ENCODE measurements around the gene SNX5.

Gene SNX5

GRCh38 chr20:17940224-17940971, 28.2 kb downstream of the SNX5 start:
- no peak for DNase-seq (ENCODE audit: low read depth)

DNA sequence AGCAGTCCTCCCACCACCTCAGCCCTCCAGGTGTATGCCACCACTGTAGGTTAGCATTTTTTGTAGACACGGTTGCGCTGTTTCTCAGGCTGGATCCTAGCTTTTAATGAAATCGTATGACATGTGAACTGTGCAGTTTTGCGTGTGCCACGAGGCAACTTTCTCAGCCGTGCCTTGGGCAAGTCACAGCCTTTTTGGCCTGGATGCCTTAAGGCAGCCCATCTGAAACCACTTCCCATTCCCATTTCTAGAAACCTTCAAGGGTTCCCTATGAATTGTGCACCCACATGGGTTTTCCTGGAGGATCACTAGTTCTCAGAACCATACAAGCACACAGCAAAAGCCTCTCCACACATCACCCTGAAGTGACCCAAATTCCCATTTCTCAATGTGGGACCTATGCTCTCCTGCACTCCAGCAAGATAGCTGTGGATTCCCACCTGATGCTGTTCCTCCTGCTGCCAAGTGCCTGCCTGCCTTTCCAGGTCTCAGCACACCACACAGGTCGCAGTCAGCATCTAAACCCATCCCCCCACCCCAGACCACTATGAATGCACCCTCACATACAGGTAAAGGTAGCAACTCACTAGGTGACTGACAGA, 28.9 kb downstream of the SNX5 start:
- DNase-seq (ENCODE audit: low read depth): no peak

DNA sequence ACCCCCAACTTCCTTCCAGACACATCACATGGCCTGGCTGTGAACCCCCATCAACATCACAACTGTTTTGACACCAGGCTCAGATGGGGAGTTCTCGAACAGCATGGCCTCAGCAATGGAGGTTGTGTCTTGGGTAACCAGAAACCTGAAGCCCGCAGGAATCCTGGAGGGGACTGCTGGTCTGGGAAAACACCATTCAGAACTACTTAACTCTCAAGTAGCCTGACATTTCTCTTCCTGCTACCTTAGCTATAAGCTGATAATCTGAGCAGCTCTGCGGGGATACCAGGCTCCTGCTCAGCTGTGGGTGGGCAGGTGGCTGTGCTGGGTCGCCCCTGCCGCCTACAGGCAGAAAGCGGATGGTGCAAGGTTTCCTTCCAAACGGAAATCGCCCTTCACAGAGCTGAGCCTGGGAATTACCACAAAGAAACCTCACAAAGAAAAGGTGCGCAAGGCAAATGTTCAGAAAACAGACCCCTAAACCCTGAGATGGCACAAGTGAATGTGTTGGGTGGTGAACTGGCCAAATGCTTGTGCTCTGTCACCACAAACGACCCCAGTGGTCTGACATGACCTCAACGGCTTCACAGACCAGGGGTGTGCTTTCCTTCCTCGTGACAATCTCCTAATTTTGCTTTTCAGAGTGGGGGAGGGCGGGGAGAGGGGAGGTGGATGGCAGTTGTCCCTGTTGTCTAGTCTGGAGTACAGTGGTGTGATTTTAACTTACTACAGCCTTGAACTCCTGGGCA, 29.5 kb downstream of the SNX5 start:
- DNase-seq (ENCODE audit: low read depth): peak; percentile 24

- DNase-seq (ENCODE audit: low read depth): no peak
Measured at GRCh38 chr20:17936761-17937732, 31.5 kb downstream of the SNX5 start.

GRCh38 chr20:17936286-17936760, 32.3 kb downstream of the SNX5 start:
- DNase-seq (ENCODE audit: low read depth): no peak

- no peak for DNase-seq (ENCODE audit: low read depth)
Measured at GRCh38 chr20:17935761-17936160, 32.8 kb downstream of the SNX5 start.

DNA sequence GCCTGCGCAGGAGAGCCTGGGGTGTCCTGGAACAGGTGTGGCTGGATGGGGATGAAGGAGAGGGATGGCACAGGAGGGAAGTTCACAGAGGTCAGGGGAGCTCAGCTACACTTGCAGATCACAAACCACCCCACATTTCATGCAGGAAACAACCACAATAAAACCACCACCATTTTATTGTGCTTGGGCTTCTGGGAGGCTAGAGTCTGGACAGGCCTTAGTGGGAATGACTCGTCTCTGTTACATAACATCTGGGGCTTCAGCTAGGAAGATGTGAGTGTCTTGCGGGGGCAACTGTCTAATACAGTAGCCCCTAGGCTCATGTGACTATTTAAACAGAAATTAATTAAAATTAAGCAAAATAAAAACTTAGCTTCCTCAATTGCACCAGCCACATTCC, 33.4 kb downstream of the SNX5 start:
- no peak for DNase-seq (ENCODE audit: low read depth)

GRCh38 chr20:17934141-17934862, 34.3 kb downstream of the SNX5 start:
- no peak for DNase-seq (ENCODE audit: low read depth)

GRCh38 chr20:17933711-17934110, 34.9 kb downstream of the SNX5 start:
- DNase-seq (ENCODE audit: low read depth): no peak

DNA sequence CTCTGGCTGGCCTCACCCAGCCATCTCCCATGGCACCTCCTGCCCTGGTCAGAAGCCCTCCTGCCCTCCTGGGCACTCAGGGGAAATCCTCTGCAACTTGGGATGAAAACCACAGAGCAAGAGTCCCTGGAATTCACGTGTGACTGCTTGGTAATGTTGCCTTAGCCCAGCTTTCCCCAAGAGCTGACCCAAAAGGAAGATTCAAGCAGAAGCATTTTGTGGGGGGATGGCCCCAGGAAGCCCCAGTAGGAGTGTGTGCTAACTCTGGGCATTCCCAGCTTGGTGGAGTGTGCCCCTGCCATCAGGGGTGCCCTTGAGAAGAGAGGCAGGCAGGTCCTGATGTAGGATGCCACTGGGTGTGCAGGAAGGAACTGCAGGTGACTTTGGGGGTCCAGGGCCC, 35.5 kb downstream of the SNX5 start:
- DNase-seq (ENCODE audit: low read depth): no peak

- no peak for DNase-seq (ENCODE audit: low read depth)
Measured at GRCh38 chr20:17932396-17932795, 36.2 kb downstream of the SNX5 start.

- DNase-seq (ENCODE audit: low read depth): no peak
Measured at GRCh38 chr20:17931513-17931912, 37.1 kb downstream of the SNX5 start.

- DNase-seq (ENCODE audit: low read depth): no peak
Measured at GRCh38 chr20:17928633-17929311, 39.8 kb downstream of the SNX5 start.

DNA sequence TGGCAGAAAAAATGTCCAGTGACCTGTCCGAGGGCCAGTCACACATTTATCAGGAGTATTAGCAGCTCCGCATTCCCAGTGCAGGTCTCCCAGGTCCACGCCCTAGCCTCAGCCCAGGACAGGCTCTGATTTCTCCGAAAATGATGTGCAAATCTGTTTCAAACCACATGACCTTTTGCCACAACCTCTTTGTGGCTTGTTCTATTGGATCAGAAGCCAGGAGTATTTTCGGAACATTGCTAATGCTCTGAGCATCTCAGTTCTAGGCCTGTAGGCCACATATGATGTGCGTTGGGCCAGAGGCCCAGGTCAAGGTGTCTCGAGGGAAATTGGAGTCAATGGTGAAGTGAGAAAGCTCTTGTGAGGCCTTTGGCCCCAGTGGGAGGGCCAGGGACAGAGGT, 40.4 kb downstream of the SNX5 start:
- no peak for DNase-seq (ENCODE audit: low read depth)

DNA sequence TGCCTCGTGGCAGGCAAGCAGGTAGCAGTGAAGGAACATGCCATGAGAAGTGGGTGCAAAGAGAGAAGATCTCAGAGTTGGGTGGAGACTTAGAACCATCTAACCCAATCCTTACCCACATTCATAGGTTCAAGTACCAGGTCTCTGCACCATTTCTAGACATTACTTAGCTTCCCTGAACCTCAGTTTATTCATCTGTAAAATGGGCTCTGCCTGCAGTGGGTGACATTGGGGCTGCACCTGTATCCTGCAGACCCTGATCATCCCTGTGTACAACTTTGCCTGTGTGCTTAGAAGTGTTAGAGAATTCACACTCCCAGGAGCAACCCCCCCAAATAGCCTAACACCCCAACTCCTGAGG, 42.7 kb downstream of the SNX5 start:
- no peak for DNase-seq (ENCODE audit: low read depth)

- no peak for DNase-seq (ENCODE audit: low read depth)
Measured at GRCh38 chr20:17925141-17925939, 43.3 kb downstream of the SNX5 start.

- no peak for DNase-seq (ENCODE audit: low read depth)
Measured at GRCh38 chr20:17921774-17922173, 46.8 kb downstream of the SNX5 start.

DNA sequence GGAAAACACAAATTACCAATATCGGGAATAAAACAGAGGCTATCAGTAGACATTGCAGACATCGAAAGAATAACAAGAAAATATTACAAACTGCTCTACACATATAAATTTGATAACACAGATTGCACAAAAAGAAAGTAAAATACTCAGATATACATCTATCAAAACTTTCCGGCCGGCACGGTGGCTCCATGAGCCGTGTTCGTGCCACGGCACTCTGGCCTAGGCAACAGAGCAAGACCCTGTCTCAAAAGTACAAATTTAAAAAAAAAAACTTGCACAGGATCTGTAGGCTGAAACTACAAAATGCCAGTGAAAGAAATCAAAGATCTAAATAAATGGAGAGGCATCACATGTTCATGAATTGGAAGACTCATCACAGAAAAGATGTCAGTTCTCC, 49.4 kb downstream of the SNX5 start:
- DNase-seq (ENCODE audit: low read depth): no peak

DNA sequence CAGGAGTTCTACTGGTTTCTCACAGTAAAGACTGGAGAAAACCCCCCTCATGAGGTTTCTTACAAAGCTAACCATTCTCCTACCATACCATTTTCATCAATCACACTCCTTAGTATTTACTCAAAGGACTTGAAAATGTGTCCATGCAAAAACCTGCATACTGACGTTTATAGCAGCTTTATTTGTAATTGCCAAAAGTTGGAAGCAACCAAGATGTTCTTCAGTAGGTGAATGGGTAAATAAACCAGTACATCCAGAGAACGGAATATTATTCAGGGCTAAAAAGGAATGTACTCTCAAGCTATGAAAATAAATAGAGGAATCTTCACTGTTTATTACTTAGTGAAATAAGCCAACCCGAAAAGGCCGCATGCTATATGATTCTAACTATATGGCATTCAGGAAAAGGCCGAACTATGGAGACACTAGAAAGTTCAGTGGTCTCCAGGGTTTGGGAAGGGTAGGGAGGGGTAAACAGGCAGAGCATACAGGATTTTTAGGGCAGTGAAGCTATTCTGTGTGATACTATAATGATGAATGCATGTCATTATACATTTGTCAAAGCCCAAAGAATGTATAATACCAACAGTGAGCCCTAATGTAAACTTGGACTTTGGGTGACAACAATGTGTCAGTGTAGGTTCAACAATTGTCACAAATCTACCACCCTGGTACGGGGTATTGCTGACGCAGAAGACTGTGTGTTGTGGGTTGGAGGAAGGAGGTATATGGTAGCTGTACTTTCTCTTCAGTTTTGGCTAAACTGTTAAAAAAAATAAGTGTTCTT, 50.6 kb downstream of the SNX5 start:
- no peak for DNase-seq (ENCODE audit: low read depth)

Measured in activated T-helper 9 cell treated with anti-CD3 and anti-CD28 coated beads, Interleukin-2, amount 50 U/mL, for 16 hours (primary cell).